HUES64 (cell line): ENCODE data around the gene IL17REL.

ENCODE experiments used
- H3K27ac ChIP-seq: 2 replicates; pipeline ENCODE4 v1.7.0; 2013; ENCODE audit warnings: low read depth, low read length, inconsistent platforms
- H3K27me3 ChIP-seq: 2 replicates; pipeline ENCODE4 v1.6.1; 2013; ENCODE audit warnings: mild to moderate bottlenecking, low read length; ENCODE audit not compliant: insufficient read depth
- H3K36me3 ChIP-seq: 2 replicates; pipeline ENCODE4 v1.6.1; 2013; ENCODE audit warnings: mild to moderate bottlenecking, low read length; ENCODE audit not compliant: insufficient read depth
- H3K4me1 ChIP-seq: 2 replicates; pipeline ENCODE4 v1.6.1; 2013; ENCODE audit warnings: mild to moderate bottlenecking, low read length, moderate library complexity; ENCODE audit not compliant: insufficient read depth
- H3K4me3 ChIP-seq: 2 replicates; pipeline ENCODE4 v1.5.1; 2013; ENCODE audit warnings: mild to moderate bottlenecking, low read length, moderate library complexity
- H3K9ac ChIP-seq: 2 replicates; pipeline ENCODE4 v1.6.1; 2013; ENCODE audit warnings: mild to moderate bottlenecking, low read depth, low read length
- H3K9me3 ChIP-seq: 2 replicates; pipeline ENCODE4 v1.6.1; 2013; ENCODE audit warnings: low read depth, low read length; ENCODE audit not compliant: insufficient read depth
- WGBS: fragments of 150-250, 120-280 bp; methylation state at CpG from one replicate; pipeline ENCODE4 v1.1.7; 2013; ENCODE audit warnings: missing lambda C conversion rate; 5-methylcytosine and 5-hydroxymethylcytosine counted together

IL17REL gene

DNA sequence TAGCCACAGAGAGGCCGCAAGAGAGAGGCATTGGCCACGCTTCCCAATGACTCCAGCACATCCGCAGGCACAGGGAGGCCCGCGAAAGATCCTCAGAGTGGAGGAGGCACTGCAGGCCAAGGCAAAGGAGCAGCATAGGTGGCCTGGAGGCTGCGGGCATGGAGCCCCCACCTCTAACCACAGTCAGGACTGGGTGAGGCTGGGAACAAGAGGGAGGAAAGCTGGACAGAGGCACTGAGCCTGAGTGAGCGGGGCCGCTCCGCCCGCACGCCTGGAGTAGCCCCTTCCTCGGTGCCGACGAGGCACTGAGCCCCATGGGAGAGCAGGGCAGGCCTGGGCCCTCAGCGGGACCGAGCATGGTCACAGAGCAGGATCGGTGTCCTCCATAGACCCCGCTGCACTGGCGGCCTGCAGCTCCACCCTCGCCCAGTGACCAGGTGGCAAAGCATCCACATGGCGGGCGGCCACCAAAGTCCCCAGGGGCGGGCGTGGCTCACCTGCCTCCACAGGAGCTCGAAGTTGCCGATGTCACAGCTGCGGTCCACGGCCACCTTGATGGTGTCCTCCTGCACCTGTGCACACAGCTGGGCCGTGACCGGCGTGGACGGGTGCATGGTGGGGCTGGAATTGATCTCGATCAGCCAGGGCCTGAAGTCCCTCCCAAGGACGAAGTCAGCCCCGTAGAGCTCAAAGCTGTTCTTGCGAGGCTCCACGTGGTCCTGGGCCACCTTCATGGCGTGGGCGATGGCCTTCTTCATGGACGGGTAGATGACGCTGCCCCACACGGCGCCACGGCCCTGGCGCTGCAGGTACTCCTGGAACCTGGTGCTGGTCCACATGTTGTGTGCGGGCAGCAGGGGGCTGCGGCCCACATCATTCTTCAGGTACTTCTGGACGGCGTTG is 18.9 kb upstream of the IL17REL start:
- no peak overlapping the region for H3K27ac ChIP-seq
- H3K27me3 ChIP-seq: peaks cover 25% of the 10 kb centered on the region
- WGBS: 94% methylated on average over 49 of the region's 49 CpGs
- no peaks in the 10 kb centered on the region for H3K4me1 ChIP-seq
- no peaks in the 10 kb centered on the region for H3K9me3 ChIP-seq
- H3K9ac ChIP-seq: no peak overlapping the region
- no peaks in the 10 kb centered on the region for H3K36me3 ChIP-seq
- H3K4me3 ChIP-seq: no peak overlapping the region

DNA sequence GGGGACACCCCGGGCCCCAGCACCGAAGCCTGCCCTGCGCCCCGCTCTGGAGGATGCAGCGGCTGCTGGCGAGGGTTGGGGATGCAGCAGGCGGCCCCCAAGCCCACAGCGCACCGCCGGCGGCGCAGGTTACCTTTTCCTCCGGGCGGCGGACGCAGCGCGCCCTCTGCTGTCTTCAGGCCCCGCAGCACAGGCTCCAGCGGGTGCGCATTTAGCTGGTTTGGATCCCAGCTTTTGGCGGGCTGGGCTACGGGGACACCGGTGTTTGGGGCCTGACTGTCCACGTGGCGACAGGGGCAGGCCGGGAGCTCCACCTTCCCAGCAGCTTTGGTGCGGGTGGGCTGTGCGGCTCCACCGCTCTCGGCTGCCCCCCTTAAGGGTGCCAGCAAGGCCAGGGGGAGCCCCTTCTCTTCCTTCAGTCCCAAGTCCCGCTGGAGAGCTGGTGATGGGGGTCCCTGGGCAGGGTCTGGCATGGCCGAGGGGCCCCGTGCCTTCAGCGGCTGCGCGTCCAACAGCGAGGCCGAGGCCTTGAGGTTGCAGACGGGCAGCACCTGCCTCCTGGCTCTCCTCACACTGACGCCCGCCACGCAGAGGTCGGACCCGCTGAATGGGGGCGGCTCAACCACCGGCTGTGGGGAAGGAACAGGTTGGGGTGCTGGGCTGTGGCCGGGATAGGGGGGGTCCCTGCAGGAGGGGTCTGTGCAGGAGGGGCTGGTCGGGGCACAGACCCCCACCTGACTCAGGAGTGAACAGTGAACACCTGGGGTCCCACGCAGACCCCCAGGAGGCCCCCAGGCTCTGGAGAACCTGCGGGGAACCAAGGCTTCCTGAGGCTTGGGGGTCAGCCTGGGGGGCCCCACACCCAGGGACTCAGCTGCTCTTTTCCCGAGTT is 18.0 kb upstream of the IL17REL start:
- Histone ChIP-seq H3K27me3 (peaks cover 25% of the 10 kb centered on the region), H3K4me1 (no peaks in the 10 kb centered on the region), H3K4me3 (no peak overlapping the region), H3K27ac (no peak overlapping the region), H3K9me3 (no peaks in the 10 kb centered on the region), H3K9ac (no peak overlapping the region), H3K36me3 (no peaks in the 10 kb centered on the region)
- WGBS: 36% methylated on average over 52 of the region's 52 CpGs

DNA sequence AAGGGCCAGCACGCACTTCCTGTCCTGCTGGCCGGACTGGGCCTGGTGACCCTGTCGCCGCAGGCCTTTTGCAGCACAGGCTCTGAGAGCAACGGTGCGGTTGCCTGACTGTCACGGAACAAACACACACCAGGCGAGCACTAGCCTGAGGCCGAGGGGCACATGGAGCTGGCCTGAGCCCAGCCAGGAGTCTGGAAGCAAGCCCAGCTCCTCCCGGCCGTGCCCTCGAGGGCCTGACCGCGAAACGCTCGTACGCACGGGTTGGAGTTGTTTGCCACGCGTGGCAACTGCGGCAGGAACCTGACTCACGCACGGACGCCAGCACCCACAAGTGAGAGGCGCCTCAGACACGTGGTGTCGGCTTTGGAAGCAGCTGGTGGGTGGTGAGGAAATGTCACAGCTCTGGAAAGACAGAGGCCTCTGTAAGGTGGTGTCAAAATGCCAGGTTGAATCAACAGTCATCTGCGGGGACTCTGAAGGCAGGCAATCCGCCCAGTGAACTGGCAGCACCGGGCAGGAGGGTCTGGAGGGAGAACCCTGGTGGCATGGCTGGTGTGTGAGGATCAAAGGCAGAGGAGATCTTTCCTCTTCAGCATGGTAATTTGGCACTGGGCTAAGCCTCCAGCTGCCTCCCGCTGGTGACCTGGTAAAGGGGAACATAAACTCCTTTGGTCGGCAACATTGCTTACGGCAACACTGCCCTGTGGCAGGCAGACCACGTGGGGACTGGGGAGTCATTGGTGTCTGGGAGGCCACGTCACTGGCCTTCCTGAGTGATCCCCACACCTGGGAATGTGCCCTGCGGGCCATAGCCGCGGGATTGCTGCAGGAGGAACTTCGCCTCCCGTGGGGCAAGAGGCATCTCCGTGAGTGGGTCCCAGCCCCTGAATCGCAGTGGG is 15.3 kb upstream of the IL17REL start:
- Histone ChIP-seq H3K9me3 (no peaks in the 10 kb centered on the region), H3K27me3 (peaks cover 25% of the 10 kb centered on the region), H3K36me3 (no peaks in the 10 kb centered on the region), H3K4me3 (no peak overlapping the region), H3K4me1 (no peaks in the 10 kb centered on the region), H3K9ac (no peak overlapping the region), H3K27ac (no peak overlapping the region)
- WGBS: 88% methylated on average over 42 of the region's 42 CpGs

DNA sequence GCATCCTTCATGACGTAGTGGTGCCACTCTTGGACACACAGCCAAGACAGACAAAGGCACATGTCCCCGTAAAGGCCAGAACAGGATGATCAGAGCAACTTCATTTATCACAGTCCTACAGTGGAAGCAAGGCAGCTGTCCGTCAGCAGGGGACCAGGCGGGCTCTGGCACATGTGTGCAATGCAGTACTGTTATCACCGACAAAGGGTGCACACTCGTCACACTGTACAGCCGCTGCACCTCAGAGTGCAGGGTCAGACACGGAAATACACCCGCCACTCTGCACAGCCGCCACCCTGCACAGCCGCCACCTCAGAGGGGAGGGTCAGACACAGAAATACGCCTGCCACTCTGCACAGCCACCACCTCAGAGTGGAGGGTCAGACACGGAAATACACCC is 13.4 kb upstream of the IL17REL start:
- H3K9me3 ChIP-seq: no peaks in the 10 kb centered on the region
- no peak overlapping the region for H3K9ac ChIP-seq
- 92% methylated on average over 12 of the region's 13 CpGs for WGBS
- no peaks in the 10 kb centered on the region for H3K4me1 ChIP-seq
- peaks cover 23% of the 10 kb centered on the region for H3K27me3 ChIP-seq
- no peak overlapping the region for H3K27ac ChIP-seq
- H3K36me3 ChIP-seq: no peaks in the 10 kb centered on the region
- no peak overlapping the region for H3K4me3 ChIP-seq

- Histone ChIP-seq H3K4me3 (no peak overlapping the region), H3K36me3 (no peaks in the 10 kb centered on the region), H3K9me3 (no peaks in the 10 kb centered on the region), H3K4me1 (no peaks in the 10 kb centered on the region), H3K27ac (no peak overlapping the region), H3K27me3 (peaks cover 19% of the 10 kb centered on the region), H3K9ac (no peak overlapping the region)
- 74% methylated on average over 14 of the region's 14 CpGs for WGBS
Observed at GRCh38 chr22:50022171-50022819, 9.7 kb upstream of the IL17REL start.

GRCh38 chr22:50020606-50021005 is 8.0 kb upstream of the IL17REL start:
- Histone ChIP-seq H3K9me3 (no peaks in the 10 kb centered on the region), H3K4me3 (no peak overlapping the region), H3K4me1 (no peaks in the 10 kb centered on the region), H3K27me3 (peaks cover 32% of the 10 kb centered on the region), H3K9ac (no peak overlapping the region), H3K36me3 (no peaks in the 10 kb centered on the region), H3K27ac (no peak overlapping the region)
- 90% methylated on average over 15 of the region's 15 CpGs for WGBS

- WGBS: 67% methylated on average over 3 of the region's 3 CpGs
- H3K27me3 ChIP-seq: peaks cover 43% of the 10 kb centered on the region
Observed at GRCh38 chr22:50019316-50019715, 6.8 kb upstream of the IL17REL start.

GRCh38 chr22:50018608-50019285 is 6.2 kb upstream of the IL17REL start:
- Histone ChIP-seq H3K27ac (no peak overlapping the region), H3K27me3 (peaks cover 49% of the 10 kb centered on the region), H3K9me3 (no peaks in the 10 kb centered on the region), H3K36me3 (no peaks in the 10 kb centered on the region), H3K4me1 (no peaks in the 10 kb centered on the region), H3K9ac (no peak overlapping the region), H3K4me3 (no peak overlapping the region)
- WGBS: 87% methylated on average over 11 of the region's 11 CpGs

More at GRCh38 chr22:50019316-50019715, 6.8 kb upstream of the IL17REL start:
- H3K36me3 ChIP-seq: no peaks in the 10 kb centered on the region
- H3K4me1 ChIP-seq: no peaks in the 10 kb centered on the region
- no peak overlapping the region for H3K9ac ChIP-seq
- no peak overlapping the region for H3K27ac ChIP-seq
- H3K9me3 ChIP-seq: no peaks in the 10 kb centered on the region
- H3K4me3 ChIP-seq: no peak overlapping the region

- H3K36me3 ChIP-seq: no peaks in the 10 kb centered on the region
- no peaks in the 10 kb centered on the region for H3K4me1 ChIP-seq
- H3K27ac ChIP-seq: no peak overlapping the region
- no peaks in the 10 kb centered on the region for H3K9me3 ChIP-seq
- no peak overlapping the region for H3K4me3 ChIP-seq
- H3K9ac ChIP-seq: no peak overlapping the region
- 84% methylated on average over 6 of the region's 6 CpGs for WGBS
- H3K27me3 ChIP-seq: peaks cover 59% of the 10 kb centered on the region
Observed at GRCh38 chr22:50017701-50018224, 5.2 kb upstream of the IL17REL start.
